ENCODE results near the gene TRPM8.

DNA sequence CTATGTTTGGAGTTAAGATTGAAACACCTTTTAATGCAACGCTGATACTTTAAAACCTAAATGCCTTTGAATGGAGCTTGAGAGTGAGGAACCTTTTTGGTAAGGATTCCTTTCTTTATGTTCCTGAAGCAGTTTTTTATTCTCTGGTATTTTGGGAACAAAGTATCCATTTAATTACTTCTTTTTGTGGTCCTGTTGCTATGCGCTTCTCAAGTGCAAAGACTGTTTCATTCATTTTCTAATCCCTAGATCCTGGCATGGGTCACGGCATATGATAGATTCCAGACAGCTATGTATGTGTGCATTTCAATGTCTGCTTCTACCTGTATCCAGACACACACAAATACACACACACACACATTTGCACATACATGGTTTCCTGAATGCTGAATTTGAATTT is 28.0 kb downstream of the TRPM8 start:
- TF ChIP-seq, protein P1, sequence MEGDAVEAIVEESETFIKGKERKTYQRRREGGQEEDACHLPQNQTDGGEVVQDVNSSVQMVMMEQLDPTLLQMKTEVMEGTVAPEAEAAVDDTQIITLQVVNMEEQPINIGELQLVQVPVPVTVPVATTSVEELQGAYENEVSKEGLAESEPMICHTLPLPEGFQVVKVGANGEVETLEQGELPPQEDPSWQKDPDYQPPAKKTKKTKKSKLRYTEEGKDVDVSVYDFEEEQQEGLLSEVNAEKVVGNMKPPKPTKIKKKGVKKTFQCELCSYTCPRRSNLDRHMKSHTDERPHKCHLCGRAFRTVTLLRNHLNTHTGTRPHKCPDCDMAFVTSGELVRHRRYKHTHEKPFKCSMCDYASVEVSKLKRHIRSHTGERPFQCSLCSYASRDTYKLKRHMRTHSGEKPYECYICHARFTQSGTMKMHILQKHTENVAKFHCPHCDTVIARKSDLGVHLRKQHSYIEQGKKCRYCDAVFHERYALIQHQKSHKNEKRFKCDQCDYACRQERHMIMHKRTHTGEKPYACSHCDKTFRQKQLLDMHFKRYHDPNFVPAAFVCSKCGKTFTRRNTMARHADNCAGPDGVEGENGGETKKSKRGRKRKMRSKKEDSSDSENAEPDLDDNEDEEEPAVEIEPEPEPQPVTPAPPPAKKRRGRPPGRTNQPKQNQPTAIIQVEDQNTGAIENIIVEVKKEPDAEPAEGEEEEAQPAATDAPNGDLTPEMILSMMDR (IDR thresholded peaks at IDR 0.05): no peak
- no peak for TF ChIP-seq POLR2A (IDR thresholded peaks at IDR 0.05)
- no peak for TF ChIP-seq EP300 (IDR thresholded peaks at IDR 0.05)

Measured in ovary (tissue), 3 donors.